ENCODE data around the gene MVP. TPM values are rescaled to one million over a fixed set of nuclear protein-coding genes. Genes with fewer than 3 reads are reported as not detected.

Gene MVP
- polyA plus RNA-seq, 1 donor from 2014 or later: 2.5 TPM

DNA sequence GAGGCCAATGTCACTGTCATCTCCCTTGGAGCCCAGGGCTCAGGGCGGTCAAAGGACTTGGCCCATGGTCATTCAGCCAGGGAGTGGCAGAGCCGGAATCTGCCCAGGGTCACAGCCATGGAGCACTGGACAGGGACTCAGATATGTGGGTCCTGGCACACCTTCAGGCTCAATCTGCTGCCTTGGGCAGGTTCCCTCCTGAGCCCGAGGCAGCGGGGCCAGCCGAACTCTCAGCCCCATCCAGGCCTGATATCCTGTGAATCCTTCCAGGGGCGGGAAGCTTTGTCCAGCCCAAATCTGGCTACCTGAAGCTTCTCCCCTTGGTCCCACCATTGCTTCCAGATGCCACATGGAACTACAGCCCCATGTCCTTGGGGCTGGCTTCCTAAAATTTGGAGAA, 54.9 kb downstream of the MVP start:
- no peaks in the 10 kb centered on the region for H3K9me2 ChIP-seq (ENCODE audit: insufficient read depth, low read length)
- no peak overlapping the region for H3K27ac ChIP-seq (ENCODE audit: low read length)
- H3K27me3 ChIP-seq (ENCODE audit: insufficient read depth, low read depth, low read length): peaks cover 5% of the 10 kb centered on the region
- TF ChIP-seq EP300 (conservative IDR thresholded peaks at IDR 0.05; ENCODE audit: poor library complexity, severe bottlenecking): no peak
- H4K20me1 ChIP-seq (ENCODE audit: insufficient read depth): no peaks in the 10 kb centered on the region
- no peak overlapping the region for H3K4me2 ChIP-seq (ENCODE audit: low read length)
- H3K9me3 ChIP-seq (ENCODE audit: low read length): no peaks in the 10 kb centered on the region
- H2AFZ ChIP-seq (ENCODE audit: low read depth, low read length): no peak overlapping the region
- no peaks in the 10 kb centered on the region for H3F3A ChIP-seq (ENCODE audit: insufficient read depth, low read length, poor library complexity, severe bottlenecking)
- no peaks in the 10 kb centered on the region for H3K79me2 ChIP-seq (replicated peaks; ENCODE audit: insufficient read depth, low read length)
- H3K36me3 ChIP-seq (ENCODE audit: insufficient read depth, low read length): no peaks in the 10 kb centered on the region
- H3K9ac ChIP-seq (ENCODE audit: low read length): no peak overlapping the region
- no peak overlapping the region for H3K4me3 ChIP-seq (ENCODE audit: low read length)

DNA sequence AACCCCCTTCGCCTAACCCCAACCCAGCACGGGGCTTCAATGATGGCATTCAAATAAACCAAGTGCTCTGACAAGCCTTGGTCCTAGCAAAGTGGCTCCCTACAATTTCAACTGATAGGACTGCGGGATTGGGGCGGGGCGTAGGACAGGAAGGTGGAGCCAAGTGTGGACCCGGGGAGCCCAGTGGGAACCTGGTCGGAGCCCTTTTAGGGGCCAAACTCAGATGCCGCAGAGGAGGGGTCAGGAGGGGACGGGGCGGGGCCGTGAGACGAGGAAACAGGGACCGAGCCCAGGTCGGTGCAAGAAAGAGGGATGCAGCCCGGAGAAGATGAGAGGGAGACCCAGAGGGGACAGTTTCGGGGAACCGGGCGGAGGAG, 55.9 kb downstream of the MVP start:
- H3K9me3 ChIP-seq (ENCODE audit: low read length): no peaks in the 10 kb centered on the region
- H3K9me2 ChIP-seq (ENCODE audit: insufficient read depth, low read length): no peaks in the 10 kb centered on the region
- no peak overlapping the region for H3K4me2 ChIP-seq (ENCODE audit: low read length)
- no peak overlapping the region for H3K27ac ChIP-seq (ENCODE audit: low read length)
- H3K79me2 ChIP-seq (replicated peaks; ENCODE audit: insufficient read depth, low read length): no peaks in the 10 kb centered on the region
- no peaks in the 10 kb centered on the region for H4K20me1 ChIP-seq (ENCODE audit: insufficient read depth)
- H3F3A ChIP-seq (ENCODE audit: insufficient read depth, low read length, poor library complexity, severe bottlenecking): no peaks in the 10 kb centered on the region
- H3K36me3 ChIP-seq (ENCODE audit: insufficient read depth, low read length): no peaks in the 10 kb centered on the region
- H3K27me3 ChIP-seq (ENCODE audit: insufficient read depth, low read depth, low read length): peaks cover 5% of the 10 kb centered on the region
- H3K9ac ChIP-seq (ENCODE audit: low read length): no peak overlapping the region
- H3K4me3 ChIP-seq (ENCODE audit: low read length): no peak overlapping the region
- TF ChIP-seq TAF1 (IDR thresholded peaks at IDR 0.05; ENCODE audit: low read depth) (no peak), EP300 (conservative IDR thresholded peaks at IDR 0.05; ENCODE audit: poor library complexity, severe bottlenecking) (no peak), POLR2AphosphoS5 (IDR thresholded peaks at IDR 0.05) (no peak), EZH2 (IDR thresholded peaks at IDR 0.05; ENCODE audit: borderline replicate concordance, insufficient read depth, low read length, poor library complexity, severe bottlenecking) (no peak), MXI1 (conservative IDR thresholded peaks at IDR 0.05; ENCODE audit: poor library complexity, severe bottlenecking) (no peak), SMC3 (conservative IDR thresholded peaks at IDR 0.05; ENCODE audit: poor library complexity) (no peak)
- TF ChIP-seq, protein P1, sequence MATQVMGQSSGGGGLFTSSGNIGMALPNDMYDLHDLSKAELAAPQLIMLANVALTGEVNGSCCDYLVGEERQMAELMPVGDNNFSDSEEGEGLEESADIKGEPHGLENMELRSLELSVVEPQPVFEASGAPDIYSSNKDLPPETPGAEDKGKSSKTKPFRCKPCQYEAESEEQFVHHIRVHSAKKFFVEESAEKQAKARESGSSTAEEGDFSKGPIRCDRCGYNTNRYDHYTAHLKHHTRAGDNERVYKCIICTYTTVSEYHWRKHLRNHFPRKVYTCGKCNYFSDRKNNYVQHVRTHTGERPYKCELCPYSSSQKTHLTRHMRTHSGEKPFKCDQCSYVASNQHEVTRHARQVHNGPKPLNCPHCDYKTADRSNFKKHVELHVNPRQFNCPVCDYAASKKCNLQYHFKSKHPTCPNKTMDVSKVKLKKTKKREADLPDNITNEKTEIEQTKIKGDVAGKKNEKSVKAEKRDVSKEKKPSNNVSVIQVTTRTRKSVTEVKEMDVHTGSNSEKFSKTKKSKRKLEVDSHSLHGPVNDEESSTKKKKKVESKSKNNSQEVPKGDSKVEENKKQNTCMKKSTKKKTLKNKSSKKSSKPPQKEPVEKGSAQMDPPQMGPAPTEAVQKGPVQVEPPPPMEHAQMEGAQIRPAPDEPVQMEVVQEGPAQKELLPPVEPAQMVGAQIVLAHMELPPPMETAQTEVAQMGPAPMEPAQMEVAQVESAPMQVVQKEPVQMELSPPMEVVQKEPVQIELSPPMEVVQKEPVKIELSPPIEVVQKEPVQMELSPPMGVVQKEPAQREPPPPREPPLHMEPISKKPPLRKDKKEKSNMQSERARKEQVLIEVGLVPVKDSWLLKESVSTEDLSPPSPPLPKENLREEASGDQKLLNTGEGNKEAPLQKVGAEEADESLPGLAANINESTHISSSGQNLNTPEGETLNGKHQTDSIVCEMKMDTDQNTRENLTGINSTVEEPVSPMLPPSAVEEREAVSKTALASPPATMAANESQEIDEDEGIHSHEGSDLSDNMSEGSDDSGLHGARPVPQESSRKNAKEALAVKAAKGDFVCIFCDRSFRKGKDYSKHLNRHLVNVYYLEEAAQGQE (IDR thresholded peaks at IDR 0.05; ENCODE audit: borderline replicate concordance): no peak
- H2AFZ ChIP-seq (ENCODE audit: low read depth, low read length): no peak overlapping the region

DNA sequence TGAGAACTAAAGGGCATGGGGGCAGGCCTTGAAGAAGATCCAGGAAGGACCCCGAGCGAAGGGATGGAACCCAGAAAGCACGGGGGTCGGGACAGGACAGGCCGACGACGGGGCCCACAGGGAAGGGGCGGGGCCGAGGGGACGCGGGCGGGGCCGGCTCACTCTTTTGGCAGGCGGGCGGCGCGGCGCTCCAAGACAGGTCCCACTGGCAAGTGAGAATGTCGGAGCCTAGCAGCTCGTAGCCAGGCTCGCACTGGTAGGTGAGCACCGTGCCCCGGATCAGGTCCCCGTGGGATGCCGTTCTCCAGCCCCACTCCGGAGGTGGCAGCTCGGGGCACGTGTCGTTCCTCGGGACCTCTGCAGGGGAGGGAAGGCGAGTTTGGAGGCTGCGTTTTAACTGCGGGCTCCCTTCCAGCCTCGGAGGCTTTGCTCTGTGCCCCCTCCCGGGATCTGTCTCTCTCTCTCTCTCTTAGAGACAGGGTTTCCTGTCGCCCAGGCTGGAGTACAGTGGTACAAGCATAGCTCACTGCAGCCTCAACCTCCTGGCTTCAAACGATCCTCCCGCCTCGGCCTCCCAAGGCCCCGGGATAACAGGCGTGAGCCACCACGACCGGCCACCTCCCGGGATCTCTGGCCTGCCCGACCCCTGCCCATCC, 56.5 kb downstream of the MVP start:
- Histone ChIP-seq H3K79me2 (replicated peaks; ENCODE audit: insufficient read depth, low read length) (no peaks in the 10 kb centered on the region), H3K27me3 (ENCODE audit: insufficient read depth, low read depth, low read length) (peaks cover 5% of the 10 kb centered on the region), H3K4me3 (ENCODE audit: low read length) (no peak overlapping the region), H3K9me3 (ENCODE audit: low read length) (no peaks in the 10 kb centered on the region), H3K4me2 (ENCODE audit: low read length) (no peak overlapping the region), H3K27ac (ENCODE audit: low read length) (no peak overlapping the region), H3K9me2 (ENCODE audit: insufficient read depth, low read length) (no peaks in the 10 kb centered on the region), H3K9ac (ENCODE audit: low read length) (no peak overlapping the region), H3F3A (ENCODE audit: insufficient read depth, low read length, poor library complexity, severe bottlenecking) (no peaks in the 10 kb centered on the region), H2AFZ (ENCODE audit: low read depth, low read length) (no peak overlapping the region), H4K20me1 (ENCODE audit: insufficient read depth) (no peaks in the 10 kb centered on the region), H3K36me3 (ENCODE audit: insufficient read depth, low read length) (no peaks in the 10 kb centered on the region)
- no peak for TF ChIP-seq EZH2 (IDR thresholded peaks at IDR 0.05; ENCODE audit: borderline replicate concordance, insufficient read depth, low read length, poor library complexity, severe bottlenecking)
- no peak for TF ChIP-seq TAF1 (IDR thresholded peaks at IDR 0.05; ENCODE audit: low read depth)
- TF ChIP-seq, protein P1 (IDR thresholded peaks at IDR 0.05; ENCODE audit: borderline replicate concordance): no peak
- TF ChIP-seq SMC3 (conservative IDR thresholded peaks at IDR 0.05; ENCODE audit: poor library complexity): no peak
- TF ChIP-seq, protein P2, sequence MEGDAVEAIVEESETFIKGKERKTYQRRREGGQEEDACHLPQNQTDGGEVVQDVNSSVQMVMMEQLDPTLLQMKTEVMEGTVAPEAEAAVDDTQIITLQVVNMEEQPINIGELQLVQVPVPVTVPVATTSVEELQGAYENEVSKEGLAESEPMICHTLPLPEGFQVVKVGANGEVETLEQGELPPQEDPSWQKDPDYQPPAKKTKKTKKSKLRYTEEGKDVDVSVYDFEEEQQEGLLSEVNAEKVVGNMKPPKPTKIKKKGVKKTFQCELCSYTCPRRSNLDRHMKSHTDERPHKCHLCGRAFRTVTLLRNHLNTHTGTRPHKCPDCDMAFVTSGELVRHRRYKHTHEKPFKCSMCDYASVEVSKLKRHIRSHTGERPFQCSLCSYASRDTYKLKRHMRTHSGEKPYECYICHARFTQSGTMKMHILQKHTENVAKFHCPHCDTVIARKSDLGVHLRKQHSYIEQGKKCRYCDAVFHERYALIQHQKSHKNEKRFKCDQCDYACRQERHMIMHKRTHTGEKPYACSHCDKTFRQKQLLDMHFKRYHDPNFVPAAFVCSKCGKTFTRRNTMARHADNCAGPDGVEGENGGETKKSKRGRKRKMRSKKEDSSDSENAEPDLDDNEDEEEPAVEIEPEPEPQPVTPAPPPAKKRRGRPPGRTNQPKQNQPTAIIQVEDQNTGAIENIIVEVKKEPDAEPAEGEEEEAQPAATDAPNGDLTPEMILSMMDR (IDR thresholded peaks at IDR 0.05; ENCODE audit: poor library complexity, severe bottlenecking): no peak
- no peak for TF ChIP-seq RAD21 (conservative IDR thresholded peaks at IDR 0.05)
- TF ChIP-seq POLR2AphosphoS5 (IDR thresholded peaks at IDR 0.05): no peak
- no peak for TF ChIP-seq EP300 (conservative IDR thresholded peaks at IDR 0.05; ENCODE audit: poor library complexity, severe bottlenecking)
- TF ChIP-seq MXI1 (conservative IDR thresholded peaks at IDR 0.05; ENCODE audit: poor library complexity, severe bottlenecking): no peak

Data from neural cell (in vitro differentiated cells).